Activated naive CD8-positive, alpha-beta T cell treated with anti-CD3 and anti-CD28 coated beads for 36 hours (primary cell): ENCODE data around the gene SLC35C1. TPM values are rescaled to one million over a fixed set of nuclear protein-coding genes. Genes with fewer than 3 reads are reported as not detected.

Experiments used
- DNase-seq: peaks from one replicate; pipeline ENCODE4 v3.0.0; 2021
- H3K27ac Mint-ChIP-seq: one replicate; pipeline ENCODE4 v1.8.0; 2022; ENCODE audit warnings: mild to moderate bottlenecking, moderate library complexity, mixed read lengths
- H3K27me3 Mint-ChIP-seq: one replicate; pipeline ENCODE4 v1.8.0; 2022; ENCODE audit warnings: mild to moderate bottlenecking, mixed read lengths
- H3K36me3 Mint-ChIP-seq: one replicate; pipeline ENCODE4 v1.8.0; 2021; ENCODE audit warnings: mild to moderate bottlenecking, mixed read lengths
- H3K4me1 Mint-ChIP-seq: one replicate; pipeline ENCODE4 v1.8.0; 2021; ENCODE audit warnings: mixed read lengths
- H3K4me3 Mint-ChIP-seq: one replicate; pipeline ENCODE4 v1.8.0; 2022; ENCODE audit warnings: mild to moderate bottlenecking, moderate library complexity, mixed read lengths
- H3K9me3 Mint-ChIP-seq: one replicate; pipeline ENCODE4 v1.8.0; 2022; ENCODE audit warnings: mixed read lengths
- total RNA-seq, 2 experiments: library from RNA; stranded (reverse); gene quantifications; one replicate each; pipeline ENCODE4 v1.2.3, GENCODE V29; 2021

SLC35C1 gene
- total RNA-seq, 2 experiments from 2014 or later: 12.1 to 12.6 TPM

DNA sequence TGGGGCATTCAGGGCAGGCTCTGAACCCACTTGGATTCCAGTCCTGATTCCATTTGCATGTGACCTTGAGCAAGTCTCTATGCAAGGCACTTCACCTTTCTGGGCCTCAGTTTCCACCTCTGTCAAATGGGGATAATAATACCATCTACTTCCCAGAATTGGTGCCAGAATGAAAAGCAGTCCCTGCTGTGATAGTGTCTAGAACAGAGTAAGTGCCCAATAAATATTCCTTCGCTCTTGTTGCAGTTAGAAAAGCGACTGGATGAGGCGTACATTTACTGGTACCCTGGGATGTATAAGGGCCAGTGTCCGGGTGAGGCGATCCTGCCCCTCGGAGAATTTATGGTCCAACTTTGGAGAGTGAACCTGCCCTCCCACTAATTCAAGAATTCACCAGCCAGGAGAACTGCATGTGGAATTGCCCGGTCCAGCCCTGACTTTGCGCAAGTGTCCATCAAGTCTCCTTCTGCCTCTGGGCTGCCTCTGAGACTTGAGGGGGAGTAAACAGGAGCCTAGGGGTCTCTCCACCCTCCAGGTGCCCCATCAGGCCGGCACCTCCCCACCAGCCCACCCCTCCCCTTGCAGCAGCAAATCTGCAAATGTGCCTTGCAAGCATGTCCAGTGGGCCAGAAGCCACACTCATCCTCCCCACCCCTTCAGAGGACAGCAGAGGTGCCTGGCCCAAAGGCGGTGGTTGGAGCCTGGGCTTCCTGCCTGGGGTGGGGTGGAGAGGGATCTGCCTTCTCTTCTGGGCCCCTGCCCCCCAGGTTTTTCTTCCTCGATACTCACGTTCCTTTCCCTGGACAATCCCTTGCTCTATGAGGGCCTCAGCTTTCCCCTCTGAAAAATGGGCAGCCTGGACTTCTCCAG is 30.9 kb upstream of the SLC35C1 start:
- Mint-ChIP-seq H3K9me3 (no peaks in the 10 kb centered on the region), H3K36me3 (no peaks in the 10 kb centered on the region), H3K27me3 (no peaks in the 10 kb centered on the region), H3K4me3 (no peak overlapping the region), H3K27ac (no peak overlapping the region), H3K4me1 (peaks cover 11% of the 10 kb centered on the region)
- DNase-seq: no peak

DNA sequence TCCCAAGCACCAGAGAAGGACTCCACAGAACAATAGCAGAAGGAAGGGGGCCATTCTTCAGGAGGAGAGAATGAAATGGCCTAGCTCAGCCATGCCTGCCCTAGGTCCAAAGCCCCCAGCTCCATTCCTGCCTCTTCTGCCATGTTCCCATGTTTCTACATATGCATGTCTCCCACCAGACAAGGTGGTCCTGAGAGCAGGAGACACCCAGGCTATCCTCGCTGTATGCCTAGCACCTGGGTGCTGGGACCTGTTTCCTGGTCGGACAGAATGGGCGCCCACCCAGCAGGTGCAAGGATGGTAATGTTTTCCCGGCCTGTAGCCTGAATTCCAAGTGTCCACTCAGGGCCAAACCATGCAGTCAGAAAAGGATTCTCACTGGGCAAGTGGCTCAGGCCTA is 30.2 kb upstream of the SLC35C1 start:
- no peak overlapping the region for H3K27ac Mint-ChIP-seq
- peaks cover 11% of the 10 kb centered on the region for H3K4me1 Mint-ChIP-seq
- H3K4me3 Mint-ChIP-seq: no peak overlapping the region
- no peaks in the 10 kb centered on the region for H3K36me3 Mint-ChIP-seq
- no peak for DNase-seq
- no peaks in the 10 kb centered on the region for H3K9me3 Mint-ChIP-seq
- no peaks in the 10 kb centered on the region for H3K27me3 Mint-ChIP-seq

DNA sequence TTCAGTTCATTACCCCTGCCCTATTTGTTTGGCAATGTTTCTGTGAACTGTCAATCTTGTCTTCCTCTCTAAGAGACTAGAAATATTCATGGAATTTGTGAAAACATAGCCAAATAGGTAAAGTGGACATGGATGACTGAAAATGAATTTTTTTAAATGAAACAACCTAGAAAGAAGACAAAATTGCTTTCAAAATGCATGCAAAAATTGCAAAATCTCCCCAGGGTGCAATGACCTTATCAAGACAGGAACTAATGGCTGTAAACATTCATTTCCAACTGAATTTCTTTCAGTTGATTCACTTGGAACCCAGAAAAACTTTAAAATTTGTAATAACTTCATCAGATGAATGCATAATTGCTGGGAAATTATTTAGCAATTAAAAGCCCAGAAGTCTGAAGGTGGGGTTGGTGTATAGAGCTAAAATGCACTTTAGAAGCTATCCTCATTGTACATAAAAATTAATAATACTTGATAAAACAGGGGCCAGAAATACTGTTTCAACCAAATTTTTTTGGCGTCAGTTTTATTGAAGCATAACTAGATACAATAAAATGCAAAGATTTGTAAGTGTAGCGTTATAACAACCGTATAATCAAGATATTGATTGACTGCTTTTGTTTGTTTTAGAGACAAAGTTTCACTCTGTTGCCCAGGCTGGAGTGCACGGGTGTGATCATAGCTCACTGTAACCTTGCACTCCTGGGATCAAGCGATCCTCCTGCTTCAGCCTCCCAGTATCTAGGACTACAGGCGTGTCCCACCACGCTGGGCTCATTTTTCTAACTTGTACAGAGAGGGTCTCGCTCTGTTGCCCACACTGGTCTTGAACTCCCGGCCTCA is 27.6 kb upstream of the SLC35C1 start:
- H3K36me3 Mint-ChIP-seq: no peaks in the 10 kb centered on the region
- H3K4me1 Mint-ChIP-seq: no peaks in the 10 kb centered on the region
- no peak for DNase-seq
- no peak overlapping the region for H3K27ac Mint-ChIP-seq
- H3K4me3 Mint-ChIP-seq: no peak overlapping the region
- H3K27me3 Mint-ChIP-seq: no peaks in the 10 kb centered on the region
- no peaks in the 10 kb centered on the region for H3K9me3 Mint-ChIP-seq

DNA sequence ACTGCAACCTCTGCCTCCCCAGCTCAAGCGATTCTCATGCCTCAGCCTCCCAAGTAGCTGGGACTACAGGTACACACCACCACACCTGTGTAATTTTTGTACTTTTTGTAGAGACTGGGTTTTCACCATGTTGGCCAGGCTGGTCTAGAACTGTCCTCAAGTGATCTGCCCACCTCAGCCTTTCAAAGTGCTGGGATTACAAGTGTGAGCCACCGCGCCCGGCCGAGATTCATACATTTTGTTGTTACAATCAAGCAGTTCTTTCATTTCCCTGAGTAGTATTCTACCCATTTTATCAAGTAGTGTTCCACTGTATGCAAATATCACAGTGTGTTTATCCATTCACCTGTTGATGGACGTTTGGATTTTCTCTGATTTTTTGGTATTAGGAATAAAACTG is 26.6 kb upstream of the SLC35C1 start:
- H3K27me3 Mint-ChIP-seq: peaks cover under 1% of the 10 kb centered on the region
- no peaks in the 10 kb centered on the region for H3K9me3 Mint-ChIP-seq
- no peak overlapping the region for H3K27ac Mint-ChIP-seq
- no peaks in the 10 kb centered on the region for H3K36me3 Mint-ChIP-seq
- no peak overlapping the region for H3K4me3 Mint-ChIP-seq
- H3K4me1 Mint-ChIP-seq: no peaks in the 10 kb centered on the region
- DNase-seq: no peak

DNA sequence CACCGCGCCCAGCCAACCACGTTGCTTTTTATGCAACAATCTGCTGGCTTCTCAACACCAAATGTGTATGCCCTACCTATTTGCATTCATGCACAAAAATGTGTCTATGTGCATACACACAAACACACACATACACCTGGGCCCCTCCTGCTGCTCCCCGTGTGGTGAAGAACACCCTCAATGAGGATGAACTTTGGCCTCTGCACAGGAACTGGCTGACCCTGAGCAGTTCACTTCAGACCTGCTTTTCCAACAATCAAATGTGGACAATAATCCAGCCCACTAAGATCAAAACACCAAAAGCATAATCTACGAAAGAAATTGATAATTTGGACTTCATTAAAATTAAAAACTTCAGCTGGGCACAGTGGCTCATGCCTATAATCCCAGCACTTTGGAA is 25.3 kb upstream of the SLC35C1 start:
- no peak for DNase-seq
- H3K4me3 Mint-ChIP-seq: no peak overlapping the region
- H3K36me3 Mint-ChIP-seq: no peaks in the 10 kb centered on the region
- H3K27ac Mint-ChIP-seq: no peak overlapping the region
- H3K9me3 Mint-ChIP-seq: no peaks in the 10 kb centered on the region
- H3K4me1 Mint-ChIP-seq: no peaks in the 10 kb centered on the region
- H3K27me3 Mint-ChIP-seq: peaks cover 11% of the 10 kb centered on the region

DNA sequence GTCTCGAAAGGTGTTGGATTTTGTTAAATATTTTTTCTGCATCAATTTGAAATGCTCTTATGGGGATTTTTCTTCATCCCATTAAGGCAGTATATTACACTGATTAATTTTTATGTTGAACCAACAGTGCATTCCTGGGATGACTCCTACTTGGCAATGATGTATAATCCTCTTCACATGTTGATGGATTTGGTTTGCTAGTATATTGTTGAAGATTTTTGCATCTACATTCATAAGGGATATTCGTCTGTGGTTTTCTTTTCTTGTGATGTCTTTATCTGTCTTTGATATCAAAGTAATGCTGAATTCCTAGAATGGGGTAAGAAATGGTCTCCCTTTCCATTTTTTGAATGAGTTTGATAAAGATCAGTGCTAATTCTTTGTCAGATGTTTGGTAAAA is 18.7 kb upstream of the SLC35C1 start:
- H3K36me3 Mint-ChIP-seq: peaks cover 4% of the 10 kb centered on the region
- DNase-seq: no peak
- peaks cover 35% of the 10 kb centered on the region for H3K27me3 Mint-ChIP-seq
- H3K9me3 Mint-ChIP-seq: peaks cover 12% of the 10 kb centered on the region
- no peak overlapping the region for H3K4me3 Mint-ChIP-seq
- no peak overlapping the region for H3K27ac Mint-ChIP-seq
- no peaks in the 10 kb centered on the region for H3K4me1 Mint-ChIP-seq

DNA sequence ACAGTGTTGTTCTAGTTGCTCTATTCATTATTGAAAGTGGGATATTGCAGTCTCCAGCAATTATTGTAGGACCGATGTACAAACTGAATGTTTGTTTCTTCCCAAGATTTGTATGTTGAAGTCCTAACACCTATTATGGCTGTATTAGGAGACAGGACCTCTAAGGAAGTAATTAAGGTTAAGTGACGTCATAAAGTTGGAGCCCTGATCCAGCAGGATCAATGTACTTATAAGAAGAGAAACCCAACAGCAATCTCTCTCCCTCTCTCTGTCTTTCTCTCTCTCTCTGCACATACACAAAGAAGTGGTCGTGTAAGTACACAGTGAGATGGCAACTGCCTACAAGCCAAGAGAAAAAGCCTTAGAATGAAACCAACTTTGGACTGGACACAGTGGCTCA is 16.1 kb upstream of the SLC35C1 start:
- Mint-ChIP-seq H3K36me3 (peaks cover 4% of the 10 kb centered on the region), H3K4me3 (no peak overlapping the region), H3K4me1 (no peaks in the 10 kb centered on the region), H3K27me3 (peaks cover 37% of the 10 kb centered on the region), H3K9me3 (peaks cover 12% of the 10 kb centered on the region), H3K27ac (no peak overlapping the region)
- no peak for DNase-seq

DNA sequence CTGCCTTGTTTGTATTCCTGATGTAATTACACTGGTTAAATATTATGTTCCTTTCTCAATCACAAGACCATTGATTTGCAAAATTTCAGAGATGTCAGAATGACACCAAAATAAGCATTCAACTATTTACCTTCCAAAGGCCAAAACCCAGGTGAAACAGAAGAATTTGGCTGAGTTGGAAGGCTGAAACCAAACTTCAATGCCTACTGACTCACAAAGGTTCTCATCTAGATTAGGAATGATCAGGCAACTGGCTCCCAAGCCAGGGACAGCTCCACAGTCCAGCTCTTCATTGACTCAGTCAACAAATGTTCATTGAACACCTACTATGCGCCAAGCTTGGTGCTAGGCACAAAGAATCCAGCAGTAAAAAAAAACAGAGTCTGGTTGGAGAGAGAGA is 13.4 kb upstream of the SLC35C1 start:
- peaks cover 2% of the 10 kb centered on the region for H3K36me3 Mint-ChIP-seq
- peaks cover 30% of the 10 kb centered on the region for H3K27me3 Mint-ChIP-seq
- no peaks in the 10 kb centered on the region for H3K4me1 Mint-ChIP-seq
- H3K9me3 Mint-ChIP-seq: peaks cover 8% of the 10 kb centered on the region
- no peak overlapping the region for H3K4me3 Mint-ChIP-seq
- no peak for DNase-seq
- H3K27ac Mint-ChIP-seq: no peak overlapping the region

DNA sequence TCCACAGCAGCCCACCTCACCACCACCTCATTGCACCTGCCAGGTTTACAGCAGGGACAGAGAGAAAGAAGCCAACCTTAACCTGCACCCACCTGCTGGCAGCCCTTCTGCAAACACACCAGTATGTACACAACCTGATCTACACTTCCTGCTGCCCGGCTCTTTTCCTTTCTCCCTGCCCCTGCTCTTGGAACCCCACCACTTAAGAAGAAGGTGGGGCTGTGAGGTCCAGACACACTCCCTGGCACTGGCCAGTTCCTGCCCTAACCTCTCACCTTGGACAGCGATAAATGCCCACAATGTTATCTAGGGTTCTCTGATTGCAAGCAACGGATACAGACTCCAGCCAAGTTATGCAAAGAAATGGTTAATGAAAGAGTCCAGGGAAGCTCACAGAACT is 10.8 kb upstream of the SLC35C1 start:
- Mint-ChIP-seq H3K4me3 (no peak overlapping the region), H3K4me1 (no peaks in the 10 kb centered on the region), H3K9me3 (no peaks in the 10 kb centered on the region), H3K36me3 (no peaks in the 10 kb centered on the region), H3K27ac (no peak overlapping the region), H3K27me3 (peaks cover 15% of the 10 kb centered on the region)
- no peak for DNase-seq

DNA sequence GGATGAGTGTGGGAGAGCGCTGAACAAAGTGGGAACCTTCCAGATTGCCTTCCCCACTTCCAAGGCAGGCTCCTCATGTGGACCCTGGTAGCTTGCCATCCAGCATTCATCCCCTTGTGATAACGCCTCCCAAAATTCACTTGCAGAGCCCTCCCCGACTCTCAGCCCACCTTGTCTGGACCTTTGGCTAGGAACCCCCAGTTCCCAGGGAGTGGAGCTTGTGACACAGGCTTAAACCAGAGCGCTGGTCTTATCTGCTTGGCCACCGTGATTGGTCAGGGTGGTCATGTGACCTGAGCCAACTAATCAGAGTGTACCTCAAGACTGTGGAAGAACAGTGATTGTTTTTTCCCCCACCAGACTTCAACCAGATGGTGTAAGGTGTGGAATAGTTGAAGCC is 9.6 kb upstream of the SLC35C1 start:
- DNase-seq: no peak
- H3K27ac Mint-ChIP-seq: no peak overlapping the region
- H3K4me3 Mint-ChIP-seq: no peak overlapping the region
- H3K4me1 Mint-ChIP-seq: no peaks in the 10 kb centered on the region
- no peaks in the 10 kb centered on the region for H3K36me3 Mint-ChIP-seq
- H3K27me3 Mint-ChIP-seq: peaks cover 11% of the 10 kb centered on the region
- H3K9me3 Mint-ChIP-seq: no peaks in the 10 kb centered on the region

DNA sequence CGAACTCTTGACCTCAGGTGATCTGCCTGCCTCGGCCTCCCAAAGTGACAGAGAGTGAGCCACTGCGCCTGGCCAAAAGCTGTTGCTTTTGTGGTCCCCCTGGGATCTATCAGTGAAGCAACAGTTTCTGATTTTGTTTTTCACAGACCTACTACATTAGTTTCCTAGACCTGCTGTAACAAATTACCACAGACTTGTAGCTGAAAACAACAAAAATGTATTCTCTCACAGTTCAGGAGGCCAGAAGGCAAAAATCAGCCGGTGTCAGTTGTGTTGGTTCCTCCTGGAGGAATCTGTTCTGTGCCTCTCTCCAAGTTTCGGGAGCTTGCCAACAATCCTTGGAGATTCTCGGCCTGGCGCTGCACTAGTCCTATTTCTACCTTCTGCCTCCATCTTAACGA is 8.5 kb upstream of the SLC35C1 start:
- Mint-ChIP-seq H3K27me3 (peaks cover 6% of the 10 kb centered on the region), H3K9me3 (no peaks in the 10 kb centered on the region), H3K36me3 (no peaks in the 10 kb centered on the region), H3K4me3 (no peak overlapping the region), H3K4me1 (no peaks in the 10 kb centered on the region), H3K27ac (no peak overlapping the region)
- DNase-seq: no peak

DNA sequence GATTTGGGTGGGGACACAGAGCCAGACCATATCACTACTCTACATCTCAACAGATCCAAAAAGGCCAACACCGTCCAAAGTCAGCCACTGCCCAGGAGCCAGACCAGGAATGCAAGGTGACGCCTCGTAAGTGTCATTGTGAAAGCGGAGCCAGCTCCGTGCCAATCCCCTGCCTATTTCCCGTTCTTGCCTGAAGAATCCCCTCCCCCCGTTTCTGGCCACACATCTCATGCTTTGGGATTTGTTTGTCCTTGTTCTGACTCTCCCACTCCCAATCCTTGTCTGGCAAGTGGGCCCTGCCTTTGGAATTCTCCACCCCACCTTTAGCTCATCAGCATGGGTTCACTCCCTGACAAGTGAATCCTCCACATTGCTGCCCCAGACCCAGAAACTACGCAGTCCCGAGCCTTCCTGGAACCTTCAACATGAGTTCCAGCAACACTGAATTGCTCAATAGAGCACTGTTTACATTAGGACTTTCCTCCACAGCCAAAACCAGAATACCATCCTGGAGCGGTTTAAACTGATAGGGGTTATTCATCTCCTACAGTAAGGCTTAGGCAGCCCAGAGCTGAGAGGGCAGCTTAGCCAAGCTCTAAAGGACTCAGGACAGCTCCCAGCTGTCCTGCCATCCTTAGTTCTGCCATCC is 6.0 kb upstream of the SLC35C1 start:
- Mint-ChIP-seq H3K27me3 (no peaks in the 10 kb centered on the region), H3K9me3 (no peaks in the 10 kb centered on the region), H3K4me1 (no peaks in the 10 kb centered on the region), H3K4me3 (no peak overlapping the region), H3K36me3 (no peaks in the 10 kb centered on the region), H3K27ac (no peak overlapping the region)
- DNase-seq: no peak

DNA sequence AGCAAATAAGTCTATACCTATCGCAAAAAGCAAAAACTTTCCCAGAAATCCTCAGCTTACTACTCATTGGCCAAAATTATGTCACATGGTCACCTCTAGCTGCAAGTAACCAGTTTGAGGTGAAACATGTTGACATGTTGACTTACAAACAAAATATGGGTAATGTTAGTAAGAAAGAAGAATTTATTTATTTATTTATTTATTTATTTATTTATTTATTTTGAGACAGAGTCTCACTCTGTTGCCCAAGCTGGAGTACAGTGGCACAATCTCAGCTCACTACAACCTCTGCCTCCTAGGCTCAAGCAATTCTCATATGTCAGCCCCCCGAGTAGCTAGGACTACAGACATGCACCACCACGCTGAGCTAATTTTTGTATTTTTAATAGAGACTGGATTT is 5.4 kb upstream of the SLC35C1 start:
- DNase-seq: no peak
- H3K27ac Mint-ChIP-seq: no peak overlapping the region
- H3K27me3 Mint-ChIP-seq: no peaks in the 10 kb centered on the region
- H3K36me3 Mint-ChIP-seq: no peaks in the 10 kb centered on the region
- H3K4me3 Mint-ChIP-seq: no peak overlapping the region
- H3K9me3 Mint-ChIP-seq: no peaks in the 10 kb centered on the region
- no peaks in the 10 kb centered on the region for H3K4me1 Mint-ChIP-seq

DNA sequence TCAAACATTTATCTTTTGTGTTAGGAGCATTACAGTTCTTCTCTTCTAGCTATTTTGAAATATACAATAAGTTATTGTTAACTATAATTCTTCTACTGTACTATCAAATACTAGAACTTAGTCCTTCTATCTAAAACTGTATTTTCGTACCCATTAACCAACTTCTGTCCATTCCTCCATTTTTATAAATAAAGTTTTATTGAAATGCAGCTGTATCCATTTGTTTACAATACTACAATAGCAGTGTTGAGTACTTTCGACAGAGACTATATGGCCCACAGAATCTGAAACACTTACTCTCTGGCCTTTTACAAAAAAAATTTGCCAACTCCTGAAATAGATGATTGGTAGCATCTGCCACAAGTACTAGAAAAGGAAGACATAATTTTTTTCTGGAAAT is 4.7 kb upstream of the SLC35C1 start:
- Mint-ChIP-seq H3K4me3 (no peak overlapping the region), H3K36me3 (no peaks in the 10 kb centered on the region), H3K27me3 (no peaks in the 10 kb centered on the region), H3K4me1 (no peaks in the 10 kb centered on the region), H3K9me3 (no peaks in the 10 kb centered on the region), H3K27ac (no peak overlapping the region)
- no peak for DNase-seq

DNA sequence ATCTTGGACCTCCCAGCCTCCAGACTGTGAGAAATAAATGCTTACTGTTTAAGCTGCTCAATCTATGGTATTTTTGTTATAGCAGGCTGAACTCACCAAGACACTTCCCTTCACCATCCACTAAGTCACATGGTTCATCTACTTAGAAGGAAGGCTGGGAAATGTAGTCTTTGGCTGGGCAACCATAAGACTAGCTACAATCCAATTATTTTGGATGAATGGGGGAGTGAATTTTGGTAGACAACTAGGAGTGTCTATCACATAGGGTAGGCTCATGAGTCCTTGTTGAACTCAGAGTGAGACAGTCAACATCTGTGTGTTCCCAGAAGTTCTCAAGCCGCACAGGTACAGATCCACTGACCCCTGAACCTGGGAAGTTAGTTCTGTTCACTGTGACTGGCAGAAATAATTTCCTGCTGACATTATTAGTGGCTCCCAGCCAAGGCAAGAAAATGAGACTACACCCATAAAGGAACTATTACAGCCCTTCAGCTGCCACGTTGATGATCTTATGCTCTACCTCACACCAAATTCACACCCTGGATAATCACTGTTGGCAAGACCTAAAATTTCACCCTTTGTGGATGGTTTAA is 3.1 kb upstream of the SLC35C1 start:
- Mint-ChIP-seq H3K27ac (no peak overlapping the region), H3K4me1 (peaks cover 10% of the 10 kb centered on the region), H3K27me3 (no peaks in the 10 kb centered on the region), H3K9me3 (no peaks in the 10 kb centered on the region), H3K36me3 (peaks cover 7% of the 10 kb centered on the region), H3K4me3 (no peak overlapping the region)
- DNase-seq: no peak
